Lower lobe of right lung (tissue), 2 donors: ENCODE measurements around the gene ONECUT3. TPM values are rescaled to one million over a fixed set of nuclear protein-coding genes. Genes with fewer than 3 reads are reported as not detected.

Experiments used
- ATAC-seq, 2 donors: fragments of 200-7000 bp; cut with Tn5 transposase; one replicate each; pipeline ENCODE4 v1.9.1; 2020 to 2022; ENCODE audit warnings: mild to moderate bottlenecking in 2 of 2, moderate library complexity in 2 of 2
- DNase-seq: peaks from one replicate; pipeline ENCODE4 v3.0.0-alpha.2; 2020
- H3K27ac ChIP-seq: fragments of 200-600 bp; one replicate; pipeline ENCODE4 v1.8.0; 2022
- H3K27me3 ChIP-seq: fragments of 200-600 bp; one replicate; pipeline ENCODE4 v1.8.0; 2022; ENCODE audit warnings: low read depth
- H3K36me3 ChIP-seq: fragments of 200-600 bp; one replicate; pipeline ENCODE4 v1.8.0; 2022; ENCODE audit warnings: mild to moderate bottlenecking
- H3K4me1 ChIP-seq: fragments of 200-600 bp; one replicate; pipeline ENCODE4 v1.8.0; 2022
- H3K4me3 ChIP-seq: fragments of 200-600 bp; one replicate; pipeline ENCODE4 v1.8.0; 2022; ENCODE audit warnings: mild to moderate bottlenecking
- H3K9me3 ChIP-seq: fragments of 200-600 bp; one replicate; pipeline ENCODE4 v1.8.0; 2022
- CTCF ChIP-seq: fragments of 200-600 bp; IDR thresholded peaks from one replicate; pipeline ENCODE4 v1.8.0; 2022; ENCODE audit warnings: antibody characterized with exemption, mild to moderate bottlenecking
- intact Hi-C: fragments of 100-400 bp; cut with DNase I; formaldehyde crosslinking; loops from one replicate; pipeline ENCODE4 v1.11.0; 2022
- total RNA-seq: library from RNA; stranded (reverse); fragmentation: NEBNext Ultra II Directional; extraction: Animal tissue kit (Norgen Biotek cat#: 25700); gene quantifications from one replicate; pipeline ENCODE4 v1.2.1, GENCODE V29; 2021
- donor health status: DM: no; HTN: yes; CAD: no; lungs with severe emphysema.

ONECUT3 gene
- total RNA-seq, 1 donor from 2014 or later = not detected

- TF ChIP-seq CTCF = no peak
- peaks cover 84% of the 10 kb centered on the region for H3K27me3 ChIP-seq
- intact Hi-C loops = no loop called here
Measured at GRCh38 chr19:1768918-1769644, 15.8 kb downstream of the ONECUT3 start.

GRCh38 chr19:1769645-1769985 lies 16.3 kb downstream of the ONECUT3 start:
- Histone ChIP-seq H3K9me3 (peaks cover 12% of the 10 kb centered on the region), H3K27me3 (peaks cover 84% of the 10 kb centered on the region), H3K4me1 (no peaks in the 10 kb centered on the region), H3K4me3 (no peak overlapping the region), H3K27ac (no peak overlapping the region), H3K36me3 (no peaks in the 10 kb centered on the region)
- ATAC-seq (no peak), DNase-seq (no peak)
- no peak for TF ChIP-seq CTCF
- intact Hi-C loops = no loop called here

More at GRCh38 chr19:1768918-1769644, 15.8 kb downstream of the ONECUT3 start:
- no peak for DNase-seq
- Histone ChIP-seq H3K27ac (no peak overlapping the region), H3K4me3 (no peak overlapping the region), H3K4me1 (no peaks in the 10 kb centered on the region), H3K9me3 (peaks cover 12% of the 10 kb centered on the region), H3K36me3 (no peaks in the 10 kb centered on the region)
- no peak for ATAC-seq

GRCh38 chr19:1770866-1771576 lies 17.7 kb downstream of the ONECUT3 start:
- intact Hi-C loops = no loop called here

GRCh38 chr19:1773184-1773583 lies 19.9 kb downstream of the ONECUT3 start:
- Histone ChIP-seq H3K9me3 (peaks cover 12% of the 10 kb centered on the region), H3K4me3 (no peak overlapping the region), H3K27me3 (peaks cover 82% of the 10 kb centered on the region), H3K27ac (no peak overlapping the region), H3K4me1 (no peaks in the 10 kb centered on the region), H3K36me3 (no peaks in the 10 kb centered on the region)
- TF ChIP-seq CTCF = no peak
- intact Hi-C loops = no loop called here
- ATAC-seq (no peak), DNase-seq (no peak)

More at GRCh38 chr19:1770866-1771576, 17.7 kb downstream of the ONECUT3 start:
- Histone ChIP-seq H3K36me3 (no peaks in the 10 kb centered on the region), H3K4me3 (no peak overlapping the region), H3K27me3 (peaks cover 84% of the 10 kb centered on the region), H3K27ac (no peak overlapping the region), H3K4me1 (no peaks in the 10 kb centered on the region), H3K9me3 (peaks cover 12% of the 10 kb centered on the region)
- ATAC-seq = no peak
- TF ChIP-seq CTCF = no peak
- DNase-seq = no peak

- Histone ChIP-seq H3K36me3 (no peaks in the 10 kb centered on the region), H3K27ac (no peak overlapping the region), H3K4me3 (no peak overlapping the region), H3K9me3 (peaks cover 12% of the 10 kb centered on the region), H3K4me1 (no peaks in the 10 kb centered on the region), H3K27me3 (peaks cover 78% of the 10 kb centered on the region)
- intact Hi-C loops = no loop called here
- ATAC-seq (peak in 1 of 2 donors; percentile 20), DNase-seq (no peak)
- peak; percentile 36 for TF ChIP-seq CTCF
Measured at GRCh38 chr19:1774989-1775772, 21.9 kb downstream of the ONECUT3 start.
